KMS-11 (cell line): ENCODE data around the gene AJUBA.
A peak's percentile ranks its signal among the peaks of the same experiment; 100 is the strongest.

Source experiments
- H2AFZ ChIP-seq: fragments of 200-600 bp; sonication (generic); 2 replicates; pipeline ENCODE4 v1.6.1; 2016; ENCODE audit warnings: antibody characterized with exemption, mixed run types, low read depth
- H3K27ac ChIP-seq: fragments of 200-600 bp; sonication (generic); 2 replicates; pipeline ENCODE4 v1.6.1; 2016; ENCODE audit warnings: mild to moderate bottlenecking, mixed run types
- H3K27me3 ChIP-seq: fragments of 200-600 bp; sonication (generic); 2 replicates; pipeline ENCODE4 v1.6.1; 2017; ENCODE audit warnings: mild to moderate bottlenecking, low read depth, mixed run types, moderate library complexity; ENCODE audit not compliant: insufficient read depth
- H3K36me3 ChIP-seq: fragments of 200-600 bp; sonication (generic); 2 replicates; pipeline ENCODE4 v1.6.1; 2017; ENCODE audit warnings: mild to moderate bottlenecking, mixed run types; ENCODE audit not compliant: insufficient read depth
- H3K4me1 ChIP-seq: fragments of 200-600 bp; sonication (generic); 2 replicates; pipeline ENCODE4 v1.6.1; 2016; ENCODE audit warnings: mild to moderate bottlenecking, low read depth, mixed run types; ENCODE audit not compliant: poor library complexity, severe bottlenecking
- H3K4me2 ChIP-seq: fragments of 200-600 bp; sonication (generic); 2 replicates; pipeline ENCODE4 v1.7.0; 2016; ENCODE audit warnings: mild to moderate bottlenecking, mixed run types
- H3K4me3 ChIP-seq: fragments of 200-600 bp; sonication (generic); IDR thresholded peaks from 2 replicates; pipeline ENCODE4 v1.6.1; 2017; ENCODE audit warnings: low read depth, low read length, mixed read lengths; ENCODE audit not compliant: insufficient read depth
- H3K79me2 ChIP-seq: fragments of 200-600 bp; sonication (generic); 2 replicates; pipeline ENCODE4 v1.6.1; 2016; ENCODE audit warnings: low read depth, mixed run types; ENCODE audit not compliant: insufficient read depth
- H3K9ac ChIP-seq: fragments of 200-600 bp; sonication (generic); 2 replicates; pipeline ENCODE4 v1.6.1; 2016; ENCODE audit warnings: mild to moderate bottlenecking, mixed run types
- H4K20me1 ChIP-seq: fragments of 200-600 bp; sonication (generic); 2 replicates; pipeline ENCODE4 v1.6.1; 2016; ENCODE audit warnings: mild to moderate bottlenecking, mixed run types; ENCODE audit not compliant: insufficient read depth
- CTCF ChIP-seq: fragments of 200-600 bp; sonication (generic); conservative IDR thresholded peaks from 2 replicates; pipeline ENCODE4 v1.6.1; 2017; ENCODE audit warnings: low read depth, mild to moderate bottlenecking, antibody characterized with exemption, low read length, moderate library complexity, mixed read lengths

The AJUBA gene

DNA sequence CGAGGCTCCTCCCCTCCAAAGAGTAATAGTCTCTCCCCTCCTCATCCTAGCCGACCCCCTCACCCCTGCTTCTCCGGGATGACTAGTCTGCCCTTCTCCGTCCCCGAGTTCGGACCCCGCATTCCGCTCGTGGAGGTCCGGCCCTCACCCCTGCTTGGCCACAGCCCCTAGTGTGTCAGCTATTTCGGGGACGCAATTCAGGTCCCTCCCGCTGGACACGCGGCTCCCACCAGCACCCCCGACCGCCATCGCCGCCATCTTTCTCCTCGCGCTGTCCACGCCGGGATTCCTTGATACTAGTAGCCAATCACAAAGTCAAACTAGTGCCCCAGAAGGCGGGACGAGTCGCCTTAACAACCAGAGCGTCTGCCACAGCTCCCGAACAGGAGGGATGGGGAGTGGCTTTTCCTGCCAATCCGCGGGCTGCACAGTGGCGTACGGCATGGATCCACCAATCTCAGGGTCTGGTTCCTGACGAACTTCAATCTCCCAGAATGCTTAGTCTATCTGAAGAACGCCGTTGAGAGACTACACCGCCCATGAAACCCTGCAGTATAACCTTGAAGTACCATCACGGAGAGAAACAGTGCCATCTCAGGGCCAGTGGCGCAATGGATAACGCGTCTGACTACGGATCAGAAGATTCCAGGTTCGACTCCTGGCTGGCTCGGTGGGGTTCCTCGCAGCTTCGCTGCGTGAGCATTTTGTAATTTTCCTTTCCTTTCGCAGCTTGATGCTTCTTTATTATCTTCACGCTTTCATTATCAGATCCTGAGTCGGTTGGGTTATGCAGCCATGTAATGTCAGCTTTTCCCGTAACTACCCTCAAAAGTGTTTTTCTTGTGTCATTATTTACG lies 53.0 kb downstream of the AJUBA start, which contains the start of gene PRMT5:
Gene PRMT5 (minus strand): TSS at position 273 of the 857 bp plus-strand sequence. CDS start 15 bp downstream, at position 258.
- H3K36me3 ChIP-seq = no peaks in the 10 kb centered on the region
- H4K20me1 ChIP-seq = no peaks in the 10 kb centered on the region
- peak within 1 kb of the TSS; percentile 76 for H3K9ac ChIP-seq
- H3K79me2 ChIP-seq = peaks cover 15% of the 10 kb centered on the region; the same call in 1 of the 2 replicates
- peak within 1 kb of the TSS; percentile 66; the same call in 1 of the 2 replicates for H2AFZ ChIP-seq
- H3K27me3 ChIP-seq = no peaks in the 10 kb centered on the region
- H3K4me1 ChIP-seq = peaks cover 7% of the 10 kb centered on the region
- TF ChIP-seq CTCF = no peak
- H3K4me2 ChIP-seq = peak within 1 kb of the TSS; percentile 92
- H3K4me3 ChIP-seq = no peak within 1 kb of the TSS
- peak within 1 kb of the TSS; percentile 65 for H3K27ac ChIP-seq

DNA sequence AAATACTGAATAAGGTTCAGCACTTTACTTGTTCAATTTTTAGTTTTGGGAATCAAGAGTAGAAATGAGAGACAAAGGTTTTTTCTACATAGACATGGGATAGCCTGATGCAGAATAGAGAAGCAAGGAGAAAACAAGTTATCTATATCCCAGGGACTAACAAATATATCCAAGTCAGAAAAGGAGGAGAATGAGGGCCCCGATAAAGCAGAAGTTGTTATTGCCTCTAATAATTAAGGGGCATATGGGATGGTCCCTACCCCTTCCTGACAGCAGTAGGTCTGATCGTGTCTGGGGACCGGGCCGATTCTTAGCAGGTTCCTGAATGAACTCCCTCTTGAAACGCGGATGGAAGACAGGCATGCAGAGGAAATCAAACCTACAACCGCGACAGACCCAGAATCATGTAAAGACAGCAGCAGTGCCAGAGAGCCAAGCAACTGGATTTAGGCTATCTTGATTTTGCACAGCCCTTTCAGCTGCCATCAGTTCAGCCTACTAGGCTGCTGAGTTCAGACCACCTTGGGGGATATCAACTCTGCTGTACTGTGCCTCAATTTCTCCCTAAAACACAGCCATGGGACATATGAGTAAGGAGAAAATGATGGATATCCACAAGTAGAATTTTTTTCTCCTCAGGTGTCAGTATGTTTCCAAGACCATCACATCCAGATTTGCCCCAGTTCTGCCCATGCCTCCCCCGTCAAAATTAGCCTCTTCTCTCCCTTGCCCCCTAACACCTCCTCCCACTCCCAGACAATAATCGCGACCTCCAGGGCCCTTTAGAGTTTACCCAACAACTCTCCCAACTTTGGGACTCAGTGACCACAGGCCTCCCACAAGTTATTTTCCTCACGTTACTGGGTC lies 53.9 kb downstream of the AJUBA start:
- peaks cover 15% of the 10 kb centered on the region; the same call in 1 of the 2 replicates for H3K79me2 ChIP-seq
- peak overlapping the region; percentile 66; the same call in 1 of the 2 replicates for H2AFZ ChIP-seq
- peak overlapping the region; percentile 76 for H3K9ac ChIP-seq

GRCh38 chr14:22926316-22926715 lies 56.0 kb downstream of the AJUBA start:
- no peak overlapping the region for H2AFZ ChIP-seq
- H3K4me3 ChIP-seq = no peak overlapping the region
- no peaks in the 10 kb centered on the region for H3K36me3 ChIP-seq
- H3K9ac ChIP-seq = no peak overlapping the region
- H4K20me1 ChIP-seq = no peaks in the 10 kb centered on the region
- no peaks in the 10 kb centered on the region for H3K27me3 ChIP-seq
- TF ChIP-seq CTCF = no peak
- H3K4me2 ChIP-seq = no peak overlapping the region
- H3K4me1 ChIP-seq = peaks cover 7% of the 10 kb centered on the region
- no peak overlapping the region for H3K27ac ChIP-seq
- peaks cover 15% of the 10 kb centered on the region; the same call in 1 of the 2 replicates for H3K79me2 ChIP-seq

More for the DNA sequence above, 53.9 kb downstream of the AJUBA start:
- TF ChIP-seq CTCF = no peak
- H3K4me2 ChIP-seq = peak overlapping the region; percentile 92
- H3K4me3 ChIP-seq = no peak overlapping the region
- H3K4me1 ChIP-seq = peaks cover 7% of the 10 kb centered on the region
- H3K36me3 ChIP-seq = no peaks in the 10 kb centered on the region
- peak overlapping the region; percentile 65 for H3K27ac ChIP-seq
- H3K27me3 ChIP-seq = no peaks in the 10 kb centered on the region
- H4K20me1 ChIP-seq = no peaks in the 10 kb centered on the region

- peaks cover 15% of the 10 kb centered on the region; the same call in 1 of the 2 replicates for H3K79me2 ChIP-seq
- H3K36me3 ChIP-seq = no peaks in the 10 kb centered on the region
- peaks cover 7% of the 10 kb centered on the region for H3K4me1 ChIP-seq
- H3K27me3 ChIP-seq = no peaks in the 10 kb centered on the region
- no peak overlapping the region for H3K4me3 ChIP-seq
- no peak for TF ChIP-seq CTCF
- H3K27ac ChIP-seq = no peak overlapping the region
- H3K9ac ChIP-seq = no peak overlapping the region
- H4K20me1 ChIP-seq = no peaks in the 10 kb centered on the region
- H3K4me2 ChIP-seq = no peak overlapping the region
- H2AFZ ChIP-seq = no peak overlapping the region
Observed at GRCh38 chr14:22925513-22925912, 56.8 kb downstream of the AJUBA start.
